Natural killer cell treated with Interleukin-12 subunit alpha and Interleukin-12 subunit beta and Interleukin-15 and Interleukin-18, amount 100 ng/mL, for 72 hours (primary cell): Measurements from ENCODE around the gene RARB. TPM values are rescaled to one million over a fixed set of nuclear protein-coding genes. Genes with fewer than 3 reads are reported as not detected.

ENCODE experiments used
- ATAC-seq, 2 donors: fragments of 150-1000 bp; cut with Tn5 transposase in 1 of 2; sonication (Bioruptor Pico), chemical (Tn5 transposase) in 1 of 2; 2 replicates each; pipeline ENCODE4 v1.10.0; 2021
- DNase-seq: peaks from one replicate; pipeline ENCODE4 v3.0.0; 2022; ENCODE audit warnings: low spot score
- H3K27ac Mint-ChIP-seq, 2 donors: 1 replicate in 1 of 2; 2 replicates in 1 of 2; pipeline ENCODE4 v1.8.0; 2022; ENCODE audit warnings: mixed read lengths in 2 of 2, mild to moderate bottlenecking in 1 of 2, moderate library complexity in 1 of 2
- H3K27me3 Mint-ChIP-seq, 2 donors: 1 replicate in 1 of 2; 2 replicates in 1 of 2; pipeline ENCODE4 v1.8.0; 2022; ENCODE audit warnings: mixed read lengths in 2 of 2
- H3K36me3 Mint-ChIP-seq: one replicate; pipeline ENCODE4 v1.8.0; 2022; ENCODE audit warnings: mixed read lengths
- H3K4me1 Mint-ChIP-seq, 2 donors: 1 replicate in 1 of 2; 2 replicates in 1 of 2; pipeline ENCODE4 v1.8.0; 2022; ENCODE audit warnings: low read depth in 2 of 2, mixed read lengths in 2 of 2, mild to moderate bottlenecking in 1 of 2
- H3K4me3 Mint-ChIP-seq: one replicate; pipeline ENCODE4 v1.8.0; 2022; ENCODE audit warnings: mixed read lengths
- H3K9me3 Mint-ChIP-seq: 2 replicates; pipeline ENCODE4 v1.8.0; 2022; ENCODE audit warnings: mixed read lengths
- total RNA-seq, 2 donors: library from RNA; stranded (reverse); gene quantifications; one replicate each; pipeline ENCODE4 v1.2.3, GENCODE V29; 2022

The RARB gene
- total RNA-seq, 2 donors from 2014 or later = not detected

DNA sequence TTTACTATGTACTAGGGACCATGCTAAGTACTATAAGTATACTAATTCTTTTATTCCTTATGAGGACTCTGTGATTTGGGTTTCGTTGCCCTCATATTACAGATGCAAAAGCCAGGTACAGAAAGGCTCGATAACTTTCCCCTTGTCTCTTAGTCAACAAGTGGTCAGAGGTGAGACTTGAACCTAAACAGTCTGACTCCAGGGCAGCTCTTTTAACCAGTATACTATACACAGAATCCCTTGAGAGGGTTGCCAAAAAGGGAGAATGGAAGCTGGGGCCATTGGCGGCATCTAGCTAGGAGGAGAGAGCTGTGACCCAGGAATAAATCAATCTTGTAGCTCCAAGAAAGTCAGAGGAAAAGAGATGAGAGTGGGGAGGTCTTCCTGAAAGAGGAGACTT, 144.3 kb downstream of the RARB start:
- no peaks in the 10 kb centered on the region for H3K9me3 Mint-ChIP-seq
- DNase-seq = no peak
- H3K27ac Mint-ChIP-seq = no peak overlapping the region
- H3K4me1 Mint-ChIP-seq = no peaks in the 10 kb centered on the region
- no peak overlapping the region for H3K4me3 Mint-ChIP-seq
- no peaks in the 10 kb centered on the region for H3K36me3 Mint-ChIP-seq
- ATAC-seq = no peak
- peaks cover 6 to 7% of the 10 kb centered on the region in 2 donors for H3K27me3 Mint-ChIP-seq

DNA sequence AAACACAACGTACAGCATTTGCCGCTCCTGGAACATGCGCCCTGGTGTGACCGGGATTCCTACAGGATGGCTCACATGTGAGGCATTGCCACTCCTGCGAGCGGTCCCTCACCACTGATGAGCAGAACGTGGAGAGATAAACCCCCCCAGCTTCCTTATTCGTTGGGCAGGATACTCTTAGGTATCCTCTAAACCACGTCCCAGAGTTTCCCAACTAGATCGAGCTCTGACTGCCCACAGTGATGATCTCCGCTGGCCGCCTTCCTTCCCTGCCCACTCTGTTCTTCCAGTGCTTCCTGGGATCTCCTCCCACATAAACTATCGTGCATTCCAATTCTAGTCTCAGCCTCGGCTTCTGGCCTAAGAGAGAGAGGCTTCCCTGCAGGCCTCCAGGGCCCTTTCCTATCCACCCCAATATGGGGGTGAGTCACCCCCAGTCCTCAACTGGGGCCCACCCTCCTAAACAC, 144.9 kb downstream of the RARB start:
- no peak overlapping the region for H3K27ac Mint-ChIP-seq
- no peaks in the 10 kb centered on the region for H3K36me3 Mint-ChIP-seq
- H3K9me3 Mint-ChIP-seq = no peaks in the 10 kb centered on the region
- no peaks in the 10 kb centered on the region for H3K4me1 Mint-ChIP-seq
- H3K4me3 Mint-ChIP-seq = no peak overlapping the region
- DNase-seq (no peak), ATAC-seq (no peak)
- H3K27me3 Mint-ChIP-seq = peaks cover 6 to 7% of the 10 kb centered on the region in 2 donors

DNA sequence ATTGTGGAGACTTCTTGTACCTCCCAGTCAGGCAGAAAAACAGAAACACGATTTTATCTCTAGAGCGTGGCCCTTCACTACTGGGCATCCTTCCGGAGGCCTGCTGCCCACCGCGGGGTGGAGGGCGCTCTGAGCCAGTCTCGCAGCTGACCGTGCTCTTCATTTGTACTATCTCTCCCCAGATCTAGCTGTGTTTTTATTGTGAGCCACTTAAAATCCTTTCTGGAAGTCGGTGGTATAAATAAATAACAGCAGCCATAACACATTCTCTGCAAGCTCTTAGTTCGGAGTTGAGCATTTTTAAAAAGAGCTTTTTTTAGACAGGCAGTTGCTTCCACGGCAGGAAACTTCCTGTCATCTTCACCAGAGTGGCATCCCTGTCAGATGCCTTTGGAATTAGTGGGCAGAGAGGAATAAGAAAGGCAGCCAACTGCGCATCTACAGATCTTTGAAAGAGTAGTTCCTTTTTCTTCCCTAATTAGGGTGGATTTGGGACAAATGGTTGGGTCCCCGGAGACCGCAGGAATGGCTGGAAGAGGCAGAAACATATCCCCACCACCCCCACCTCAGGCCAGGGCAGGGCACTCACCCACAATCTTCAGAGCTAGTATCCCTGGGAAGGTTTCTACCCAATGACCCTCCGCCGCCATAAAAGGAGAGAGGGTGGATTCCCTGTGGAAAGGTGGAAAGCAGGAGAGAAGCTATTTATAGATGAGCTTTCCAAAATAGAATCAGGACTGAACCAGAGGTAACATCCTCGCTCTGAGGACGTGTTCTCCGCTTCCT, 145.5 kb downstream of the RARB start:
- ATAC-seq = no peak
- H3K27me3 Mint-ChIP-seq = peaks cover 6 to 7% of the 10 kb centered on the region in 2 donors
- no peaks in the 10 kb centered on the region for H3K9me3 Mint-ChIP-seq
- no peaks in the 10 kb centered on the region for H3K36me3 Mint-ChIP-seq
- DNase-seq = no peak
- H3K4me3 Mint-ChIP-seq = no peak overlapping the region
- H3K27ac Mint-ChIP-seq = no peak overlapping the region
- H3K4me1 Mint-ChIP-seq = no peaks in the 10 kb centered on the region

DNA sequence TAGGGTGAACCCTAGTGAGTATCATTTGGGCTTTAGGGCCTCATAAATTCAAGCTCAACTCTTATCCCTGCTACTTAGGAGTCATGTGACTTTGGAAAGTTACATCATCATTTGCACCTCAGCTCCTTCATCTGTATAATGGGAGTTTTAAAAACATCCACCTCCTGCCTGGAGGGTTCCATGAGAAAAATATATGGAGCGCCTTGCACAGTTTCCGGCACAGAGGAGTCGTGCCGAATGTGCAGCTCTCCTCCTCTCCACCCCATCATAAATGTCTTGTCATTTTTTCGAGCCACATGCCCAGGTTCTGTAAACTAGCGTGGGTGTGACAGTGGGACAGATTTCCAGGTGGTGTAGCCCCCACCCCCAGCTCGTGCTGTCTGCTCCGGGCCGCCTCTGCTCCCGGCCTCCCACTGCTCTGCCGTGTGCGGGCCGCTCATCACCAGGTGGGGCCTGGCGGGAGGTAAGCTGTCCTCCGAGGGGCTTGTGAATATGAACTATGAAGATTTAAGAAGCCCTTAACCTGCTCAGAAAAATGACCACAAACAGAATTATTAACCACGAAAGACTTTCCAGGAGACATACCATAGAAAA, 146.2 kb downstream of the RARB start:
- no peak overlapping the region for H3K4me3 Mint-ChIP-seq
- DNase-seq = no peak
- H3K36me3 Mint-ChIP-seq = no peaks in the 10 kb centered on the region
- H3K27me3 Mint-ChIP-seq = peaks cover 6 to 7% of the 10 kb centered on the region in 2 donors
- no peaks in the 10 kb centered on the region for H3K4me1 Mint-ChIP-seq
- no peak overlapping the region for H3K27ac Mint-ChIP-seq
- H3K9me3 Mint-ChIP-seq = no peaks in the 10 kb centered on the region
- ATAC-seq = no peak

DNA sequence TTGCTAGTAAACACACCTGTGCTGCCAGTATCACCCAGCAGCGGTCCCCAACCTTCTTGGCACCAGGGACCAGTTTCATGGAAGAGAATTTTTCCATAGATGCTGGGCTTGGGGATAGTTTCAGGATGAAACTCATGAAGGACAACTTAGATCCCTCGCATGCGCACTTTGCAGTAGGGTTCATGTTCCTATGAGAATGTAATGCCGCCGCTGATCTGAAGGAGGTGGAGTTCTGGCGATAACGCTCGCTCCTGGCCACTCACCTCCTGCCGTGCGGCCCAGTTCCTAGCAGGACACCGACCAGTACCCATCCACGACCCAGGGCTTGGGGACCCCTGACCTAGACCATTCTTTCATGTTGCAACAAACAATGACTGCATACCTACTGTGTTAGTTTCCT, 146.9 kb downstream of the RARB start:
- Mint-ChIP-seq H3K9me3 (no peaks in the 10 kb centered on the region), H3K4me3 (no peak overlapping the region), H3K27ac (no peak overlapping the region), H3K27me3 (peaks cover 6 to 7% of the 10 kb centered on the region in 2 donors), H3K36me3 (no peaks in the 10 kb centered on the region), H3K4me1 (no peaks in the 10 kb centered on the region)
- ATAC-seq (no peak), DNase-seq (no peak)

DNA sequence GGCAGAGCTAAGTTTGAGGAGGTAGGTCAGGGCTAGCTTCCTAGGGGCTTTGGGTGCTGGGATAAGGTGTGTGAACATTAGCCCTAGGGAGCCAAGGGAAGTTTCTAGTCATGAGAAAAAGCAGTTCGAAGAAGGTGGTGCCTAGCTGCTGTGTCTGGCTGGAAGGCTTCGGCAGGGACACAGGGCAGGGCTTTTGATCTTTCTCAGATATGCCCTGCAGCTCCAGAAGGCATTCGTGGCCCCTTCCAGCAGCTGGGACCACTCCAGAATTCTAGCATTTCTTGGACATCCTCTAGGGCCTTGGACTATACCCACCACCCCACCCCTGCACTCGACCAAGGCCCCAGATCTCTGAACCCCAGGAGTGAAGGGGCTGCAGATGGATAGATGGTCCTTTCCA, 148.1 kb downstream of the RARB start:
- DNase-seq = no peak
- Mint-ChIP-seq H3K4me3 (no peak overlapping the region), H3K36me3 (no peaks in the 10 kb centered on the region), H3K27me3 (peaks cover 6 to 7% of the 10 kb centered on the region in 2 donors), H3K4me1 (no peaks in the 10 kb centered on the region), H3K9me3 (no peaks in the 10 kb centered on the region), H3K27ac (no peak overlapping the region)
- no peak for ATAC-seq

DNA sequence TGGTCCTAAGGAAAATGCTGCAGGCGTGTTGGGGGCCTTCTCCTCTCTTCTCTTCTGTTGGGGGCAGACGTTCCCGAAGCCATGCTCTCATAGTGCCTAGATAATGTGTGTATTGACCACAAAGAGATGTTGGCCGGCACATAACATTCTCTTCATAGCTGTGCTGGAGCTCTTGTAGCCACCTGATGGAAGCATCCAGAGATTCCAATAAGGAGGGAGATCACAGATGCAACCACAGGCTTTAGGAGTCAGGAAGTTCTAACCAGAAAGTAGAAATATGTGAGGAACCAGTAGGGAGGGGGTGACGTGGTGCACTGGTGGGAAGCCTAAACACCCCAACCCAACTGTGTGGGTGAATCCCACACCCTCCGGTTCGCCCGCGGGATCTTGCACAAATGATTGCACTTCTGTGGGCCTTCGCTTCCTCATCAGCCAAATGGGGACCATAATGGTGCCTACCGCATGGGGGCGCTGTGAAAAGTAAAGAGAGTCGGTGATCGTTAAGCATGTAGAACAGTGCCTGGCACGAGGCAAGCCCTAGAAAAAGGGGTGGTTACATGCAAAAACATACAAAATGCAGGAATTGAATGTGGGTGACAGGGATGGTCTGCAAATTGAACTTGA, 148.9 kb downstream of the RARB start:
- no peaks in the 10 kb centered on the region for H3K9me3 Mint-ChIP-seq
- H3K4me1 Mint-ChIP-seq = no peaks in the 10 kb centered on the region
- no peaks in the 10 kb centered on the region for H3K36me3 Mint-ChIP-seq
- no peak overlapping the region for H3K27ac Mint-ChIP-seq
- peaks cover 6 to 7% of the 10 kb centered on the region in 2 donors for H3K27me3 Mint-ChIP-seq
- DNase-seq (no peak), ATAC-seq (no peak)
- H3K4me3 Mint-ChIP-seq = no peak overlapping the region

DNA sequence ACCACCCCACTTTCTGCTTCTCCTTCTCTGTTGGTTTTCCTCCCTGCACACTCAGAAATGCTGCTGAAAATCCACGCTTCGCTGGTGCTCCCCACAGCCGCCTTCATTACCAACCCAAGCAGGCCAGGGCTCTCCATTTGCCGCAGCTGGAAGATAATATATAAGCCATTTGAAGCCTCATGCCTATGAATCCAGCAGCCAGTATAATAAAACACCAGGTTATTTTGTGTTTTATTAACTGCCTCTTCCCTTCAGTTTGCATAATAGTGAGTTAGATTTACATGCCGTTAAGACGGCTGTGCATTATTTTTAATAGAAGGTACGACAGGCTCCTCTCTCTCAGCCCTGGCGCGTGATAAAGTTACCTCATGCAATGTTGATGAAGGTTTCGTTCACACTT, 150.0 kb downstream of the RARB start:
- H3K4me1 Mint-ChIP-seq = no peaks in the 10 kb centered on the region
- peaks cover 6 to 7% of the 10 kb centered on the region in 2 donors for H3K27me3 Mint-ChIP-seq
- DNase-seq (no peak), ATAC-seq (no peak)
- H3K4me3 Mint-ChIP-seq = no peak overlapping the region
- H3K27ac Mint-ChIP-seq = no peak overlapping the region
- H3K9me3 Mint-ChIP-seq = no peaks in the 10 kb centered on the region
- H3K36me3 Mint-ChIP-seq = no peaks in the 10 kb centered on the region

DNA sequence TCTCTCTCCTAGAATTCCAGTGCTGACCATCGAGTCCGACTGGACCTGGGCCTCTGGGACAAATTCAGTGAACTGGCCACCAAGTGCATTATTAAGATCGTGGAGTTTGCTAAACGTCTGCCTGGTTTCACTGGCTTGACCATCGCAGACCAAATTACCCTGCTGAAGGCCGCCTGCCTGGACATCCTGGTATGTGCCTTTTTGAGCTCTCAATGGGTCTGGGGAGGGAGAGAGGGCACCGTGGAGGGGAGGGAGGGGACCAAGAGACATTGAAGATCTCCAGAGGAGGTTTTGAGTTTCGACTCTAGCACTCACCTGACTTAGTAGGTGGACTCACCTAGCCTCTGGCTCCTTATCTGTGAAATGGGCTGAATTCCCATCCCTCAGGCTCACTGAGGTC, 152.5 kb downstream of the RARB start:
- Mint-ChIP-seq H3K27ac (no peak overlapping the region), H3K9me3 (no peaks in the 10 kb centered on the region), H3K36me3 (no peaks in the 10 kb centered on the region), H3K27me3 (peaks cover 6 to 7% of the 10 kb centered on the region in 2 donors), H3K4me1 (no peaks in the 10 kb centered on the region), H3K4me3 (no peak overlapping the region)
- DNase-seq (no peak), ATAC-seq (no peak)

DNA sequence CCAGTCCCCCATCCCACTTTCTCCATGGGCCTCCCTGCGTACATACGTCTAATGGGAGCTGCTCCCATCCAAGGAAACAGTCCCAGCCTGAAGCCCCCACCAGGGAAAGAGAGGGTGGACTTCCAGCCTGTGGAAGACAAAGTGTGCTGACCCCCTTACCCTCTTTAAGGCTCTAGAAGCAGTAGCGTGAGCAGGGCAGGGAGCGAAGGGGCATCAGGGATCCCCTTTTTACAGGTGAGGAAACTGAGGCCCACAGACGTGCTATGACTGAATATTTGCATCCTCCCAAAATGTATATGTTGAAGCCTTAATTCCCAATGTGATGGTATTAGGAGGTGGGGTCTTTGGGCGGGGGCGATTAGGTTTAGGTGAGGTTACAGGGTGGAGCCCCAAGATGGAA, 153.3 kb downstream of the RARB start:
- ATAC-seq = no peak
- Mint-ChIP-seq H3K27me3 (peaks cover 6 to 7% of the 10 kb centered on the region in 2 donors), H3K9me3 (no peaks in the 10 kb centered on the region), H3K4me1 (no peaks in the 10 kb centered on the region), H3K36me3 (no peaks in the 10 kb centered on the region), H3K4me3 (no peak overlapping the region), H3K27ac (no peak overlapping the region)
- DNase-seq = no peak

DNA sequence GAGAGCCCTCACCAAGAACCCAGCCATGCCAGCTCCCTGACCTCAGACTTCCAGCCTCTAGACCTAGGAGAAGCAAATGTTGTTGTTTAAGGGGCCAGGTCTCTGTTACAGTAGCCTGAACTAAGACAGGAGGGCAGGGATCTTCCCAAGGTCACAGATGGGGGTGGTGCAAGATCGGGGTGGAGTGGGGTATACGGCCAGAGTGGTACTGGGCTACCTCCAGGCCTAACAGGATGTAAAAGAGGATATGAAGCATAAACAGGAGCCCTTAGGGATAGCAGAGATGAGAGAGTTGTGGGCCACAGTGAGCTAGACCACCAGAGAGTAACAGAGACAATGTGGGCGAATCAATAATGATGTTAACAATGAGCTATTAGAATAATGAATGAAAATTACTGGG, 153.8 kb downstream of the RARB start:
- Mint-ChIP-seq H3K27me3 (peaks cover 3% of the 10 kb centered on the region in 2 donors), H3K27ac (no peak overlapping the region), H3K36me3 (no peaks in the 10 kb centered on the region), H3K9me3 (no peaks in the 10 kb centered on the region), H3K4me3 (no peak overlapping the region), H3K4me1 (no peaks in the 10 kb centered on the region)
- DNase-seq (no peak), ATAC-seq (peak in 1 of 2 donors; percentile 22)

DNA sequence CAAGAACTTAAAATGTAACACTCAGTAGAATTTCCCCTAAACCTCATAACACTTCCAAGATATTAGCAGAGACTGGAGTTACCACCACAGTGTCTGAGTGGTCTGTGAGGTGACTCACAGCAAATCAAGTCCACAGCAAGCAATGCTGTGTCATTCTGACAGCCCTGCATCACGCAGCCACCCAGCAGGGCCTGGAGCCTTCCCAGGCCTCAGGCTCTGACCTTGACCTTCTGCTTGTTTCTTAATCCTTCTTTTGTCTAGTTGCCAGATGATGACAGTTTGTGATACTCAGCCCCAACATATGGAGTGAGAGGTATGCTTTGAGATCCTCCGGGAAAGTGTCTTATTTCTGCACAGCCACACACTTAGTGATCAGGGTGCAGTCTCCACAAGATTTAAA, 154.2 kb downstream of the RARB start:
- Mint-ChIP-seq H3K9me3 (no peaks in the 10 kb centered on the region), H3K27me3 (peaks cover 0 to 3% of the 10 kb centered on the region in 2 donors), H3K27ac (no peak overlapping the region), H3K36me3 (no peaks in the 10 kb centered on the region), H3K4me1 (no peaks in the 10 kb centered on the region), H3K4me3 (no peak overlapping the region)
- peak; percentile 67 to 71 for ATAC-seq
- no peak for DNase-seq

DNA sequence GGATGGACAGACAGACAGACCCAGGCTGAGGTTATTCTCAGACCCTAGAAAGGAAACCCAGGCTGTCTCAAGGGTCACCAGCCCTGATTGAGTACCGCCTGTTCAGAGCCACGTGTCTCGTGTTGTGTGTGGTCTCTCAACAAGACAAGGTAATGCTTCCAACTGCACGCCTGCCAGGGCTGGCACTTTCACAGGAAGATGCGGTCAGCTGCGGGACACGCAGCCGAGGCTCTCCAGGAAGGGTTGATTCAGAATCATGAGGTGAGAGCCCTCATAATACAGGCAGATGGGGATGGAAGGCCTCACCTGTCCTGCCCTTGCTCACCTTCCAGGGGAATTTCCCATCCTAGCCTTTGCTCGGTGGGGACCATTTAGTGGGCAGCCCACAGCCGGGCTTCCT, 155.3 kb downstream of the RARB start:
- no peak overlapping the region for H3K4me3 Mint-ChIP-seq
- DNase-seq (no peak), ATAC-seq (no peak)
- H3K4me1 Mint-ChIP-seq = no peaks in the 10 kb centered on the region
- no peaks in the 10 kb centered on the region for H3K36me3 Mint-ChIP-seq
- peaks cover 0 to 2% of the 10 kb centered on the region in 2 donors for H3K27me3 Mint-ChIP-seq
- no peak overlapping the region for H3K27ac Mint-ChIP-seq
- no peaks in the 10 kb centered on the region for H3K9me3 Mint-ChIP-seq
